ENCODE measurements around the gene KLHL21.
"Not testable (repeated sequence)": the region's sequence is repeated elsewhere in the genome, so short reads cannot be mapped to it uniquely, and the experiment has no call there.

DNA sequence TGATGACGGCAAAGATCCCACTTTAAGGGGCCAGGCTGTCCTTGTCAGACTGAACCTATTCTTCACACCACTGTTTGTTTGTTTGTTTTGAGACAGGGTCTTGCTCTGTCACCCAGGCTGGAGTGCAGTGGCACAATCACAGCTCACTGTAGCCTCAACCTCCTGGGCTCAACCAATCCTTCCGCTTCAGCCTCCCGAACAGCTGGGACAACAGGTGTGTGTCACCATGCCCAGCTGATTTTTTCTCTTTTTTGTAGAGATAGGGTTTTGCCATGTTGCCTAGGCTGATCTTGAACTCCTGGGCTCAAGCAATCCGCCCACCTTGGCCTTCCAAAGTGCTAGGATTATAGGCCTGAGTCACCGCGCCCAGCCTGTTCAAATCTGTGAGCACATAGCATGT is 34.1 kb upstream of the KLHL21 start:
- TF ChIP-seq, protein P1, sequence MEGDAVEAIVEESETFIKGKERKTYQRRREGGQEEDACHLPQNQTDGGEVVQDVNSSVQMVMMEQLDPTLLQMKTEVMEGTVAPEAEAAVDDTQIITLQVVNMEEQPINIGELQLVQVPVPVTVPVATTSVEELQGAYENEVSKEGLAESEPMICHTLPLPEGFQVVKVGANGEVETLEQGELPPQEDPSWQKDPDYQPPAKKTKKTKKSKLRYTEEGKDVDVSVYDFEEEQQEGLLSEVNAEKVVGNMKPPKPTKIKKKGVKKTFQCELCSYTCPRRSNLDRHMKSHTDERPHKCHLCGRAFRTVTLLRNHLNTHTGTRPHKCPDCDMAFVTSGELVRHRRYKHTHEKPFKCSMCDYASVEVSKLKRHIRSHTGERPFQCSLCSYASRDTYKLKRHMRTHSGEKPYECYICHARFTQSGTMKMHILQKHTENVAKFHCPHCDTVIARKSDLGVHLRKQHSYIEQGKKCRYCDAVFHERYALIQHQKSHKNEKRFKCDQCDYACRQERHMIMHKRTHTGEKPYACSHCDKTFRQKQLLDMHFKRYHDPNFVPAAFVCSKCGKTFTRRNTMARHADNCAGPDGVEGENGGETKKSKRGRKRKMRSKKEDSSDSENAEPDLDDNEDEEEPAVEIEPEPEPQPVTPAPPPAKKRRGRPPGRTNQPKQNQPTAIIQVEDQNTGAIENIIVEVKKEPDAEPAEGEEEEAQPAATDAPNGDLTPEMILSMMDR (conservative IDR thresholded peaks at IDR 0.05) = not testable (repeated sequence)
- not testable (repeated sequence) for TF ChIP-seq EZH2 (IDR thresholded peaks at IDR 0.05; ENCODE audit: low read depth)

Measured in PC-9 (cell line).